Hematopoietic multipotent progenitor cell treated with erythropoietin and hydrocortisone succinate and interleukin-3 and kit ligand, for 4 days (in vitro differentiated cells): Measurements from ENCODE around the gene ARID5B.
"Not testable (repeated sequence)": the region's sequence is repeated elsewhere in the genome, so short reads cannot be mapped to it uniquely, and the experiment has no call there.

Source experiments
- DNase-seq: peaks from one replicate; pipeline ENCODE4 v3.0.0-alpha.2; 2015

The ARID5B gene

DNA sequence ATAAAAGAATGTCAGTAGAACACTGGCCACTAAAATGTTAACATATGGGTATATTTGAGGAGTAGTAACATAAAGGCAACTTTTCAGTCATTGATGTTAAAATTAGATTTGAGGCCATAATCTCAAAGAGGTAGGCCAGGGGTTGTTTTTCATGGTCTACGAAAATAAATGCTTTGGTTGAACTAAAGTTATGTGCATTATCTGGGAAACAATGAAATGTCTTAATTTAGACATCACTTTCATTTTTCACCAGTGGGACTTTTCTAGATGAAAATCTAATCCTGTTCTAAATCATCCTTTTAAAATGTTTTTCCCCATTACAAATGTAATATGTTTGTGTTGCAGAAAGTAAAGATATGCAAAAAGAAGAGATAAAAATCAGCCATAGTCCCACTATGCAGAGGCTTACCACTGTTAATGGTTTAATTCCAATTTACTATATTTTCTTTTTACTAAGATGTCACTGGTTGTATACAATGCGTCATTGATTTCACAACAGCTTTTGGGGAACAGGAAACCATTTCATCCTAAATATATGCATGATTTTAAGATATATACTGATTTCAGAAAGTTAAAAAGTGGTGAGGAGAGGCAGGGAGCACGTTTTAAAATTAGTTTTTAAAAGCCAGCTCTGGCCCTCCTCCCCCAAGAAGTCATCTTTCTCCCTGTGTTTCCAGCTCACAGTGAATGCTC is 64.3 kb downstream of the ARID5B start:
- DNase-seq: peak; percentile 25

DNA sequence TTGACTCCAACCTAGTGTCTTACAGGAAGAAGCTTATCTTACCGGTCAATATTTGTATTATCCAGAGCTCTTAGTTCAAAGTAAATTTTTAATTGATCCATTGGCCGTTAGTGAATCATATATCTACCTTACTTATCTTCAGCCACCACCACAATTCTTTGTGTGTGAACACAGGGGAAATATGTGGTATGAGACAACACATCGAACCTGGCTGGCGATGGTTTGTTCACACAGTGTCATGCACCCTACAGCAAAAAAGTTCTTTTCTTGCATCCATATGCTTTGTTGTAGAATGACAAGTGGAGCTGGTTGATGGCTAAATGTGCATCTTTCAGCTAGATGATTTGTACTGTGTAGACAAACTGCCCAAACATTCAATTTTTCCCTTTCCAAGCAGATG is 65.8 kb downstream of the ARID5B start:
- DNase-seq: no peak

DNA sequence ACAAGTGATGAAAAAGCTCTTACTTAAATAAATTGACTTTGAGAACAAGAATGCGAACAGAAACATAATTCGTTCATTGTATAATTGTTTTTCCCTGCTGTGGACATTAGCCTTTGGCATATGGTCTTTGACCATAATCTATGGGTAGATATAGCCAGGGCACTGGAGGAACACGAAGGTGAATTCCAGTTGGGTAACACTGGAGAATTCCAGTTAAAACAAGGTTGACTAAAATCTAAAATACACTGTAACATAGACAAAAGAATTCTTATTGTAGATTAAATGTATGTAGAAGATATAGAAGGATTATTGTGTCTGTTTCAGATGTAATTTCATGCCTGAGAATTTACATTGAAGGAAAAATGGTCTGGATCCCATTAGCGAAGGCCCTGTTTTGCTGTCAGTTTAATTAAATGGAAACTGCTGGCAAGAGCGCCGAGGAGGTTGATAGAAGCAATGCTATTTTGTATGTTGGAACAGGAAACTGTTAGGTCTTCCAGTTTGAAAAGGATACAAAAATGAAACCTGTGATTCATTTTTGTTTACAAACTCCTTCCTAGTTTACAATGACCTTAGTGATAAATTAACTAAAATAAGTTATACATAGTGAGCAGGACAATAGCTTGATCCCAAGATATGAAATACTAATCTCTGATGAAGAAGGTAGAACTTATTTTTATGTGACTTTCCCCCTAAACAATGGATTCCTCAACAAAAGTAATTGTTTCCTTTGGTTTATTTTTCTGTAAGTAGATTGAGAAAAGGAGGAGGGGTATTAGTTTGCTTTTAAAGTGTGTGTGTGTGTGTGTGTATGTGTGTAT is 68.9 kb downstream of the ARID5B start:
- no peak for DNase-seq

DNA sequence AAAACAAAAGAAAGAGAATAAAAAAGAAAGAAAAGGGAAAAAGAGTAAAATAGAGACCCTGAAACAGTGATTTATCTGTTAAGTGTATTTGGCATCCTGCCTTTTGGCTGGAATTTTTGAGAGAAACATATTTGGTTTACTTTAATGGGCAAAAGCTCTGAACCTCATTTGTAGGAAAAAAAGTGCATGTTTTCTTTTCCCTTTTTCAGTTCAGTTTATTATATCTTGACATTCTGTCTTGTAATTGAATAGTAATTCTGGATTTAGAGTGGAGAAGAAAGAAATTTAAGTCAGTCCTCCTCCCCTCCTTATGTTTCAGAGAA is 69.5 kb downstream of the ARID5B start:
- DNase-seq: no peak

DNA sequence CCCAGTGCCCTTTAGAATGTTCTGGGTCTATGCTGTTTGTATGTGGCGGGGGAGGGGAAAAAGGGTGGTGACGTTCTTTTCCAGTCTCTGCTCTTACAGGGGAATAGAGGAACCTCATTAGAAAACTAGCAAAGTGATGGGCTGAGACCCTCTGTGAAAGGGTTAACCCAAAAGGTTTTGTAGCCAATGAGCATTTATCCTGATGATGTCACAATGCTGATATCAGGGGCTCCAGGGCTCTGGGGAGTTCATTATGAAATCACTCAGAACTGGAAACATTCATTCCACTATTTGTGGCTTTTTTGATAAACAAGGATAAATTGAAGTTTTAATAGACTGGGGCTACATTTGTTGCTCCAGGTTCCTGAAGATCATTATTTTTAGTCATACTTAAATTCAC is 71.7 kb downstream of the ARID5B start:
- no peak for DNase-seq

DNA sequence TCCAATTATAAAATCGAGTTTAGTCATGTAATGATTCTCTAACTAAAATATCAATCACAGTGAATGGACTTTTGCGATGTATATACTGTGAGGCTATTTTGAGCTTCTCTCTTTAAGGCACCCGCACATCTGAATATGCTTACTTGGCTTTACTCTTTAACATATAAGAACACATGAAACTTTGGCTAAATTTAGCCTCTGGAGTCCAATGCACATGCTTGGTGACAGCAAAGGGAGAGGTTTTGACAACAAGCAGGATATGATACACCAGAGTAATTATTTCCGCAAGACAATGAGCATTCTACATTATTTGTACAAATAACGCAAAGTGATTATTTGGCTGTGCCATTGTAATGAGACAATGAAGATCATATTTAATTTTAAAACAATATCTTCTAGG is 72.4 kb downstream of the ARID5B start:
- no peak for DNase-seq

DNA sequence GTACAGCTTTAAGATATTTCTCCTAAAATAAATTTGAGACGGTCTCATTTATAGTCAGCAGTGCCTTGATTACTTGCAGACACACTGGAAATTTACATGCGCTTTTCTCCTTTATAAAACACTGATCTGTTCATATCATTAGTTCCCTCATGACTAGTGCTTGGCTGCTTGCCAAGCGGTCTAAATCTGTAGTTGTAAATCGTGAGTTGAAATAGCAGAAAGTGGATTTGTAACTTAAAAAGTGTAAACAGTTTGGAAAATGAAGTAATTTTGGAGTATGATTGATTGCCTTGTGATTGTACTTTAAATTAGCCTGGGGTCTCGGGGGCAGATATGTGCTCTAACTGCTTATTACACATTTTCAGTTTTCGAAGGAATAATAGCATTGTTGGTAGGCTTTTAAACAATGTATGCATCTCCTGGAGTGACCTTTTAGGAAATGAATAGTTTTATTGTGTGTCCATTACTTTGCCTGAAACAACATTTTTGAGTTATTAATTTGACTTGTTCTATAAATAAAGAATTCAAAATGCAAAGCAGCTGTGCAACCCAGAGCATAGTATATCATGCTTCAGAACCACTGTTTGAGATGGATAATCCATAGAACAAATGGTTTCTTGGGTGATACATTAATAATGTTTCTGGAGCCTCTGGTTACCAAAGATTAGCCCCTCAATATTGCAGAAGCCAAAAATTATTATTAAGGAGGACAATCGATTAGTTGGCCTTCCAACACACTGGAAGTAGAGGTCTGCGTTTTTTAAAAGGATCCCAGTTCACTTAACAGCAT is 73.3 kb downstream of the ARID5B start:
- DNase-seq: peak; percentile 67

DNA sequence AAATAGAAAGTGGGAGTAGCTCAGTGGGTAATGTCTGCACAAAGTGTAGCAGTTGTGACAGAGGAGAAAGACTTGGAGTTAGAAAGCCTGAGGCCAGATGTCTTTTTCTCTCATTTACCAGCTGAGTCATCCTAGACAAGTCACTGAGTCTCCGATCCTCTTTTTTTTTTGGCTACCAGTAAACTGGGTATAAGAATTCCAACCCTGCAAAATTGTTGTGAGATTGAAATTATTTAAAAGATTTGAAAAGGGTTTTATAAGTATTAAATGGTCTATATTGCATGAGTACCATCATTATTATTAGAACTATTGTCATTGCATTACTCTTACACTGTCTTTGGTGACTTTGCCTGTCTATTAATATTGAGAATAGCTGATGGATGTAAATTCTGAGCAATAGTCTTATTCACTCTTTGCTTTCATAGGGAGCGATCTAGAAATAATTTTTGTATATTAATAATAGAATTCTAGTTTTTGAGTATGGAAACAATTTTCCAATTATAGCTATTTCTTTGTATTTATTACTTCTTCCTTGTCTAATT is 74.0 kb downstream of the ARID5B start:
- DNase-seq: no peak

DNA sequence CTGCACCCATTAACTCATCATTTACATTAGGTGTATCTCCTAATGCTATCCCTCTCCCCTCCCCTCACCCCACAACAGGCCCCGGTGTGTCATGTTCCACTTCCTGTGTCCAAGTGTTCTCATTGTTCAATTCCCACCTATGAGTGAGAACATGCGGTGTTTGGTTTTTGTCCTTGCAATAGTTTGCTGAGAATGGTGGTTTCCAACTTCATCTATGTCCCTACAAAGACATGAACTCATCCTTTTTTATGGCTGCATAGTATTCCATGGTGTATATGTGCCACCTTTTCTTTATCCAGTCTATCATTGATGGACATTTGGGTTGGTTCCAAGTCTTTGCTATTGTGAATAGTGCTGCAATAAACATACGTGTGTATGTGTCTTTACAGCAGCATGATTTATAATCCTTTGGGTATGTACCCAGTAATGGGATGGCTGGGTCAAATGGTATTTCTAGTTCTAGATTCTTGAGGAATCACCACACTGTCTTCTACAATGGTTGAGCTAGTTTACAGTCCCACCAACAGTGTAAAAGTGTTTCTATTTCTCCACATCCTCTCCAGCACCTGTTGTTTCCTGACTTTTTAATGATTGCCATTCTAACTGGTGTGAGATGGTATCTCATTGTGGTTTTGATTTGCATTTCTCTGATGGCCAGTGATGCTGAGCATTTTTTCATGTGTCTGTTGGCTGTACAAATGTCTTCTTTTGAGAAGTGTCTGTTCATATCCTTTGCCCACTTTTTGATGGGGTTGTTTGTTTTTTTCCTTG is 75.6 kb downstream of the ARID5B start:
- not testable (repeated sequence) for DNase-seq

DNA sequence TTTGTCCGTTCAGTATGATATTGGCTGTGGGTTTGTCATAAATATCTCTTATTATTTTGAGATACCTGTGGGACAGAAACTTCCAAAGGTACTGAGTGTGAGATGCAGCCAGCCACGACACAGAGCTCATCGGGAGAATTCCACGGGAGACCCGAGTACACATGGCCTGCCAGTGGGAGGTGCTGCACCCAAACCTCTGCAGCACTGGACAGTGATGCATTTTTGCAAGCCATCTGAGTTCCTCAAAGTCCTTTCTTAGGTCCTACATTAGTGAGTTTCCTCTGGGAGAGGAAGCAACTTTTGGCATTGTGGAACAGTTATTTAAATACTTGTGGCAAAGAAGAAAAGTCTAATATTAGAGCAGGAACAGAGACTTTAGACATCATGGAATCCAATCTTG is 77.5 kb downstream of the ARID5B start:
- DNase-seq: no peak

DNA sequence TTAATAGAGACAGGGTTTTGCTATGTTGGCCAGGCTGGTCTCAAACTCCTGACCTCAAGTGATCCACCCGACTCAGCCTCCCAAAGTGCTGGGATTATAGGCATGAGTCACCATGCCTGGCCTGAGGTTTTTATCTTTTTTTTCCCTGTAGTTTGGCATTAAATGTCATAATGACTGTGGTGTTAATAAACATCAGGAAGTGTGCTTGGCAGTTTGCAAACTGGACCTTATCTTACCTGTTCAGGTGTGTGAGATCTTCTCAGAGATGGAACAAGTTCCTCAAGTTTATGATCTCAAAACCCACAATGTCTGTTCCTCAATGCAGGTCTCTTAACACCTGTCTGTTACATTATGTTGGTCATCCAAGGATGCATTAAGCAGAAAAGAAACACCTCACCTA is 80.0 kb downstream of the ARID5B start:
- no peak for DNase-seq

DNA sequence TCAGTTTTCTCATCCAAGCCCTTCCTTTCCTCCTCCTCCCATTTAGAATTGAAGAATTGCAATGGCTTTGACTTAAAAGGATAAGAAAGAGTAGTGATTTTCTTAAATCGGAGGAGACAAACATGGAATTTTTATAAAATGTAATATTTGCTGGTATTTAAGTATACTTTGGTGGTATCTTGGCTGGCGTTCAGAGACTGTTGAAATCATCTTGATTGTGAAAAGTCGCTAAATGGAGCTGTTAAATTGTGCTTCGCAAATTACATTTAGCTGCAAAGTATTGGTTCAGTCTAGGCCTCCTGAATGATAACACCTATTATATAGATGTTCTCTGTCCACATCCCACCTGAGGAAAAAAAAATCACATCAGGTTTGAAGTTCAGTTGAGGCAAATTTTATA is 81.8 kb downstream of the ARID5B start:
- DNase-seq: no peak

DNA sequence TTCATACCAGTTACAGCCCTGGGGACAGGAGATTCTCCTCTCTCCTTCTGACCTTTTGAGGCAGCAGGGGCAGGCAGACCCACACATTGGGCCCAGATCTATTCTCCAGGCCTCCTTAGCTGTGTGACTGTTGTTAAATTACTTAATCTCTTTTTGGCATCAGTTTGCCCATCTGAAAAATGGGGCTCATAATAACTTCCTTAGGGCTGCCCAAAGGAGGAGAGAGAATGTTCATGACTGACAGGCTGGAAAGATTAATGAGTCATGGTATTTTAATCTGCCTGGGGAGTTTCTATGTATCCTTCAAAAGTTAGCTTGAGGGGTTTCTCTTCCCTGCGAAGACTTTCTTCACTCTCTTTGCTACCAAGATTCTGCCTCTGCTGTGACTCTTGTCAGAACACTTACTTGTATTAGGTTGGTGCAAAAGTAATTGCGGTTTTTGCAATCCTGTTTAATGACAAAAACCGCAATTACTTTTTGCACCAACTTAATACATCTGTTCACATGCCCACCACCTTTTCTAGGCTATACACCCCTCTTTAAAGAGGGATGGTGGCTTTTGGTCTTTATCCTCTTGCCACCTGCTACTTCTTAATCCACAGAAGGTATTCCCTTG is 83.4 kb downstream of the ARID5B start:
- DNase-seq: no peak

DNA sequence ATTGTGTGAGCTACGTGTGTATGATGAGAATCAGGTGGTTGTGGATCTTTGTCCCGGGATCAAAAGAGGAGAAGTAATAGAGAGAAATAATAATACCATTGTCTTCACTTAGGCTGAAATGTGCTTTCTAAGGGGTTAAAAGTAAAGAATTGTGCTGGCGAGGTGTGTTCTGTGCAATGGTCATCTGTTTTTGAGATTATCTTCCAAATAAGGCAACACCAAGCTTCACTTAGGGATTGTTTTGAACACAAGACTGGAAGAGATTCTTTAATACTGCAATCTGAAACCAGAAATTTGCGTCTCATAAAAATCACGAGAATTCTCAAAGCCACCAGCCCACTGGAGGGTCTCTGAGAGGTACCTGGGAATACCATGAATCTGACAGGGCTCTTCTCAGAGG is 84.2 kb downstream of the ARID5B start:
- DNase-seq: no peak

DNA sequence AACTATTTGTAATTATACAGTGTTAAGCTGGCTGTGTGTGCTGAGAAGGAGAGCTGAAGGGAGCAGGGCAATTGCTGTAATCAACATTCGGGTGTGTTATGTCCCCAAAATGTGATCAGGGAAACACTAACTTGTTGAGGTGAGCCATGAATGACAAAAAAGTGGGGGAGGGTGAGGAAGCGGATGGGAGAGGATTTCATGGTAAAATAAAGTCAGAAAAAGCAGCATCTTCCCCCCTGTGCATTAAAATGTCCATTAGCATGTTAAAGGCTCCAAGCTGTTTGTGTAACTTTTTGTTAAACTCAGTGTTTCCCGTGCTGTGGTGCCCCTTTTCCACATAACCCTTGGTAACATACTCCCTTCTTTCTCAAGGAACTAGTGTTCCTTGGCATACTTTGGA is 84.9 kb downstream of the ARID5B start:
- no peak for DNase-seq

DNA sequence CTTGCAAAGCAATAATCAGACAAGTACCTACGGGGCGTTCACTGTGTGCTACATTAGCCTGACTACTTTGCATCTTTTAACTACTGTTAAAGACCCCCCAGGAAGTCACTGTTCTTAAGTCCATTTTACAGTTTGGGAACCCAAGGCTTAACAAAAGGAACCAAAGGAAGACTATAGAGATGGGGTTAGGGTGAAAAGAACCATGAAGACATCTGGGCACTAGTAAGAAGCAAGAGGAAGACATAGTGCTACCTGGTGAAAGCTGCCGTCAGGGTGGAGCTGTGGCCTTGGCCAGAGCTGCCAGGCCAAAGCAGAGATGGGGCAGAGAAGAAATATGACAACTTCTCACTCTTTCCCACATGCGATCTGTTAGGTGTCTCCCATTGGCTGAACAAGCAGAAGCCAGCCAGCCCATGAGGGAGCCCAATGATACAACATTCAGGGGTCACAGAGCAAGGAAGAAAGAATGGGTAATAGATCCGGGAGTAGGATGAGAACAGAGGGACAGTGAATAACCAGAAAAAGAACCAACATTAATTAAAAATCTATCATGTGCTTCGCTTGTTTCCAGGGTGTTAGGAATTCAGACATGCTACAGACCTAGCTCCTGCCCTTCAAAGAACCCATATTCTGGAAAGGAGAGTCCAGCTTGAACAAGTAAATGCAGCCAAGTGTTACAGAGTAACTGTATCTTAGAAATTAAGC is 85.4 kb downstream of the ARID5B start:
- DNase-seq: no peak

DNA sequence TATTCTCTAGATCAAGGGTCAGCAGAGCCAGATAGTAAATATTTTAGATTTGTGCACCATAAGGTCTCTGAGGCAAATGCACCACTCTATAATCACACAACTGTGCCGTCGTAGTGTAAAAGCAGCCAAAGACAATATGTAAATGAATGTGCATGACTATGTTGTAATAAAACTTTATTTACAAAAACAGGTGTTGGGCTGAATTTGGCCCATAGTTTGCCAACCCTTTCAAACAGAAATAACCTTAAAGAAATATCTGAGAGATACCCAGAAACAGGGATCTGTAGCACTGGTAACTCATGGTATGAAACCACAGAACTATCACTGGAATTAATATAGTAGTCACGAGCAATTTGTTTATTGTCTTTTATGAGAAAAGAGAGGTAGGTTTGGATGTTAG is 86.0 kb downstream of the ARID5B start:
- no peak for DNase-seq

DNA sequence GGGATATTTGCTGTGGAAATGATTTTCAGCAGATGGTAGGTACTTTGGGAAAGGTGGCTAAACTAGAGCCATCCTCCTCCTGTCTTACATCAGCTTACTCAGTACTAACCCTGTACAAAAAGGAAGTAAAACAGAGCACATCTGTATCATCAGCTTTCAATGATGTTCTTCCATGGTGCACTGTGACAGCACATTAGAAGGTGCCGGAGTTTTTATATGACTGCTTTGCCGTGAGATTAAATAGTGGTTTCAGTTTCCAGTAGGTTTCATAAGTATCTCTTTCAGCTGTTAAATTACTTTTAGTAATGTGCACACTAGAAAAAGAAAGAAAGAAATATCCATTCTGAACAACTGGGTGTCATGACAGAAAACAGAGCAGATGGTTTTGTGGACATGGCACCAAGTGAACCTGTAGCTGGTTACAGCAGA is 86.5 kb downstream of the ARID5B start:
- DNase-seq: no peak

DNA sequence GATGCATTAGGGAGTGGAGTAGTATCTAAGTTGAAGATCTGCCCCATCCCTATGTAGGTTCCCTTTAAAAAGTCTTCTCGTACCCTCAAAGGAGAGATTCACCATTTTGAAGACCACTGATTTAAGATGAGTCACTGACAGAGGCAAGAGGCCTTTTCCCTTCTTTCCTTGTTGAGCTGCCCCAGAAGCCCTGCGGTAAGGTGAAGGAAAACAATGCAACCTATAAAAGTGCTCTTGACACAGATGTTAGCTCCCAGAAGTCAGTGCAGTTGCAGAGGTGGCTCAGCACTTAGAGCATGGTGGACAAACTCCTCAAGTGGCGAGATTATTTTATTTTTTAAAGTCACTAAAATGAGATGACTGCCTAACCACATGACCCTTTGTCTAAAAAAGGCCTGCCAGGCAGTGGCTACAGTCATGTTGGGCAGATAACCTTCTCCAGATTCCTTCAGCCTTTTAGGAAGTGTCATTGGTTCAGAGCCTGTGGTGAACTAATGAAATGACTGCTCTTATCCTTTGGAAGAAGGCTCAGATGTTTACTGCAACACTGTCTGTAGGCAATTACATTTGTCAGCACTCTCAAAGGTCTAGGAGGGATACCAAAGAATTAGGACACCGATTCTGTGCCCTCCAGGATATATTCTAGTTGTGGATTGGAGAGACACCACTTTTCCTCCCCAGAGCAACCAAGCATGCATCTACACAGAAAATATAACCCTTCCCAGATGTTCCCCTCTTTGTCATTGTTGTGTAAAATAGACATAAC is 88.7 kb downstream of the ARID5B start:
- DNase-seq: no peak

DNA sequence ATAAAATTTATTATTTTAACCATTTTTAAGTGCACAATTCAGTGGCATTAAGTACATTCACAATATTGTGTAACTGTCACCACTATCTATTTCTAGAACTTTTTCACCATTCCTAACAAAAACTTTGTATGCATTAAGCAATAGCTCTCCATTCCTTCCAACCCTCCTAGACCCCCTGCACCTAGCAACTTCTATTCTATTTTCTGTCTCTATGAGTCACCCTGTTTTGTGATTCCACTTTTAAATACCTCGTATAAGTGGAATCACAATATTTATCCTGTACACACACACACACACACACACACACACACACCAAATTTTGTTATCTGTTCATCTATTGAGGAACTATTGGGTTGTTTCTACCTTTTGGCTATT is 89.2 kb downstream of the ARID5B start:
- no peak for DNase-seq

DNA sequence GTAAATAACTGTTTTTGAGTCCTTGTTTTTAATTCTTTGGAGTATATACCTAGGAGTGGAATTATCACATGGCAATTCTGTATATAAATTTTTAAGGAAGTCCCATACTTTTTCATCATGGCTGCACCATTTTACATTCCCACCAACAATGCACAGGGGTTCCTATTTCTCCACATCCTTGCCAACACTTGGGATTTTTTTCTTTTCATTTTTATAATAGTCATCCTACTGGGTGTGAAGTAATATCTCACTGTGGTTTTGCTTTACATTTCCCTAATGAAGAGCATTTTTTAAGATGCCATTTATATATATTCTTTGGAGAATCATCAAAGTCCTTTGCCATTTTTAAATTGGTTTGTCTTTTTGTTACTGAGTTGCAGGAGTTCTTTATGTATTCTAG is 89.7 kb downstream of the ARID5B start:
- no peak for DNase-seq
